ENCODE data around the gene NRXN2. TPM values are rescaled to one million over a fixed set of nuclear protein-coding genes. Genes with fewer than 3 reads are reported as not detected.

Gene NRXN2
- total RNA-seq, 2 experiments from 2014 or later = 0.07 to 0.22 TPM

DNA sequence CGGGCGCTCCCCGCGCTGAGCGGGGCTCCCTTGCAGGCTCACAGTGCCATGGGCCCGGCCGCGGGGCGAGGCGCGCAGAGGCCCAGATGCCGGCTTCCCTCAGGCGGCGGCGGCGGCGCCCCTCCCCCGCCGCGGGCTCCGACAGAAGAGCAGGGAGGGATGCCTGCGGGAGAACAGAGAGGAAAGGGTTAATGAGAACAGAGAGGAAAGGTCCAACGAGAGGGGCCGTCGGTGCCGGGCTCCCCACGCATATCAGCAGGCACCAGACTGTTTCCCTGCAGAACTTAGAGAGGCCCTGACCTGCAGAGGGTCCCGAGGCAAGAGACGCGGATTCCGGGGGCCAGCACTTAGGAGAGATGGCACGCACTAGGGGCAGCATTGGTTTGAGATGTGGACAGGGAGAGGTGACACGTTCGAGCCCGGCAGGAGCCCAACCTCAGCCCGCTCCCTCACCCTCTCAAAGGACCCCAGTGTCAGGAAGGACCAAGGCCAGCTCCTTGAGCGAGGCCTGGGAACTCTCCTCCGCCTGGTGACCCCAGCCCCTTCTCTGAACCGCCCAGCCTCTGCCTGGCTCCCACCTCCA is 9.1 kb downstream of the NRXN2 start:
- POLR2A ChIA-PET = no interaction called here
- no peak for DNase-seq
- H3K27me3 Mint-ChIP-seq = peaks cover 60% of the 10 kb centered on the region

GRCh38 chr11:64713016-64713707 is 9.8 kb downstream of the NRXN2 start:
- ChIA-PET CTCF (interaction anchor here (1.3 kb wide), 1 partner anchor 8 kb away, joined by 5 read pairs; no protein-coding TSS in a partner anchor), POLR2A (no interaction called here)
- H3K4me1 Mint-ChIP-seq (ENCODE audit: low read depth) = peaks cover 14% of the 10 kb centered on the region
- no peak overlapping the region for H3K27ac Mint-ChIP-seq
- H3K4me3 Mint-ChIP-seq = no peak overlapping the region
- H3K36me3 Mint-ChIP-seq (ENCODE audit: low read depth) = no peaks in the 10 kb centered on the region
- intact Hi-C loops (cut with micrococcal nuclease) = no loop called here
- DNase-seq (no peak), ATAC-seq (peak; percentile 25)
- H3K27me3 Mint-ChIP-seq = peaks cover 63% of the 10 kb centered on the region
- H3K9me3 Mint-ChIP-seq = no peaks in the 10 kb centered on the region
- no peak for TF ChIP-seq CTCF (IDR thresholded peaks at IDR 0.05)

More for the DNA sequence above, 9.1 kb downstream of the NRXN2 start:
- peak; percentile 5 for ATAC-seq
- Mint-ChIP-seq H3K4me3 (no peak overlapping the region), H3K36me3 (ENCODE audit: low read depth) (no peaks in the 10 kb centered on the region), H3K4me1 (ENCODE audit: low read depth) (peaks cover 14% of the 10 kb centered on the region), H3K9me3 (no peaks in the 10 kb centered on the region), H3K27ac (no peak overlapping the region)
- intact Hi-C loops (cut with micrococcal nuclease) = no loop called here
- no peak for TF ChIP-seq CTCF (IDR thresholded peaks at IDR 0.05)
- CTCF ChIA-PET = interaction anchor here (1.3 to 1.8 kb wide), 2 partner anchors 9 to 25 kb away, joined by 4 to 5 read pairs; no protein-coding TSS in a partner anchor

GRCh38 chr11:64712430-64713015 is 10.5 kb downstream of the NRXN2 start:
- Mint-ChIP-seq H3K4me1 (ENCODE audit: low read depth) (peaks cover 14% of the 10 kb centered on the region), H3K4me3 (no peak overlapping the region), H3K27ac (no peak overlapping the region), H3K27me3 (peaks cover 64% of the 10 kb centered on the region), H3K36me3 (ENCODE audit: low read depth) (no peaks in the 10 kb centered on the region), H3K9me3 (no peaks in the 10 kb centered on the region)
- DNase-seq (no peak), ATAC-seq (peak; percentile 45)
- ChIA-PET POLR2A (no interaction called here), CTCF (interaction anchor here (1.3 kb wide), 1 partner anchor 7 kb away, joined by 5 read pairs; no protein-coding TSS in a partner anchor)
- intact Hi-C loops (cut with micrococcal nuclease) = no loop called here
- no peak for TF ChIP-seq CTCF (IDR thresholded peaks at IDR 0.05)

GRCh38 chr11:64711956-64712362 is 11.0 kb downstream of the NRXN2 start:
- peak; percentile 7 for ATAC-seq
- H3K27ac Mint-ChIP-seq = no peak overlapping the region
- intact Hi-C loops (cut with micrococcal nuclease) = no loop called here
- H3K4me1 Mint-ChIP-seq (ENCODE audit: low read depth) = peaks cover 14% of the 10 kb centered on the region
- H3K4me3 Mint-ChIP-seq = no peak overlapping the region
- TF ChIP-seq CTCF (IDR thresholded peaks at IDR 0.05) = no peak
- DNase-seq = no peak
- H3K27me3 Mint-ChIP-seq = peaks cover 58% of the 10 kb centered on the region
- no peaks in the 10 kb centered on the region for H3K36me3 Mint-ChIP-seq (ENCODE audit: low read depth)
- ChIA-PET POLR2A (no interaction called here), CTCF (no interaction called here)
- H3K9me3 Mint-ChIP-seq = no peaks in the 10 kb centered on the region
